ENCODE measurements around the gene RNF150.

Gene RNF150

DNA sequence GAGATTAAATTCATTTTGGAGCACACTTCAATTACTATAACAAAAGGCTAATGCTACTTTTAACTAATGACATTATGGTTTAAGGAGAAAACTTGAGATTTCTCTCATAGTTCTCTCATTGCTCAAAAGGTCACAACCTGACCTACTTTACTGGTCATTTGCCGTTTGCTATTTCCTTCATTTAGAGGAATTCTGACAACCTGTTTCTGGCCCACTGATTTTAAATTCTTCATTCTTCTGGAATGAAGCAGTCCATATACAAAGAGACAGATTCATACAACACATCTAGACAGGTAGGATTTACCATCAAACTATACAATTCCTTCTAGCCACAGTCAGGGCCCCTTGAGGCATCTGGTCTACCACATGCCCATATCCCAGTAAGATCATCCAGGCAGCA lies 14.2 kb downstream of the RNF150 start:
- no peak for TF ChIP-seq TAF1 (IDR thresholded peaks at IDR 0.05; ENCODE audit: borderline replicate concordance, insufficient read depth, low read length)
- no peak for TF ChIP-seq SIN3A (IDR thresholded peaks at IDR 0.05; ENCODE audit: borderline replicate concordance, insufficient read depth, low read length)
- TF ChIP-seq, protein P1, sequence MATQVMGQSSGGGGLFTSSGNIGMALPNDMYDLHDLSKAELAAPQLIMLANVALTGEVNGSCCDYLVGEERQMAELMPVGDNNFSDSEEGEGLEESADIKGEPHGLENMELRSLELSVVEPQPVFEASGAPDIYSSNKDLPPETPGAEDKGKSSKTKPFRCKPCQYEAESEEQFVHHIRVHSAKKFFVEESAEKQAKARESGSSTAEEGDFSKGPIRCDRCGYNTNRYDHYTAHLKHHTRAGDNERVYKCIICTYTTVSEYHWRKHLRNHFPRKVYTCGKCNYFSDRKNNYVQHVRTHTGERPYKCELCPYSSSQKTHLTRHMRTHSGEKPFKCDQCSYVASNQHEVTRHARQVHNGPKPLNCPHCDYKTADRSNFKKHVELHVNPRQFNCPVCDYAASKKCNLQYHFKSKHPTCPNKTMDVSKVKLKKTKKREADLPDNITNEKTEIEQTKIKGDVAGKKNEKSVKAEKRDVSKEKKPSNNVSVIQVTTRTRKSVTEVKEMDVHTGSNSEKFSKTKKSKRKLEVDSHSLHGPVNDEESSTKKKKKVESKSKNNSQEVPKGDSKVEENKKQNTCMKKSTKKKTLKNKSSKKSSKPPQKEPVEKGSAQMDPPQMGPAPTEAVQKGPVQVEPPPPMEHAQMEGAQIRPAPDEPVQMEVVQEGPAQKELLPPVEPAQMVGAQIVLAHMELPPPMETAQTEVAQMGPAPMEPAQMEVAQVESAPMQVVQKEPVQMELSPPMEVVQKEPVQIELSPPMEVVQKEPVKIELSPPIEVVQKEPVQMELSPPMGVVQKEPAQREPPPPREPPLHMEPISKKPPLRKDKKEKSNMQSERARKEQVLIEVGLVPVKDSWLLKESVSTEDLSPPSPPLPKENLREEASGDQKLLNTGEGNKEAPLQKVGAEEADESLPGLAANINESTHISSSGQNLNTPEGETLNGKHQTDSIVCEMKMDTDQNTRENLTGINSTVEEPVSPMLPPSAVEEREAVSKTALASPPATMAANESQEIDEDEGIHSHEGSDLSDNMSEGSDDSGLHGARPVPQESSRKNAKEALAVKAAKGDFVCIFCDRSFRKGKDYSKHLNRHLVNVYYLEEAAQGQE (IDR thresholded peaks at IDR 0.05; ENCODE audit: insufficient read depth in 1 of 2, low read depth in 2 of 2, low read length in 2 of 2): no peak
- TF ChIP-seq FOXP2 (optimal IDR thresholded peaks at IDR 0.05; ENCODE audit: borderline replicate concordance, extremely low read depth, extremely low read length, insufficient read depth): no peak
- no peak for TF ChIP-seq POLR2AphosphoS5 (IDR thresholded peaks at IDR 0.05; ENCODE audit: low read depth, low read length)

DNA sequence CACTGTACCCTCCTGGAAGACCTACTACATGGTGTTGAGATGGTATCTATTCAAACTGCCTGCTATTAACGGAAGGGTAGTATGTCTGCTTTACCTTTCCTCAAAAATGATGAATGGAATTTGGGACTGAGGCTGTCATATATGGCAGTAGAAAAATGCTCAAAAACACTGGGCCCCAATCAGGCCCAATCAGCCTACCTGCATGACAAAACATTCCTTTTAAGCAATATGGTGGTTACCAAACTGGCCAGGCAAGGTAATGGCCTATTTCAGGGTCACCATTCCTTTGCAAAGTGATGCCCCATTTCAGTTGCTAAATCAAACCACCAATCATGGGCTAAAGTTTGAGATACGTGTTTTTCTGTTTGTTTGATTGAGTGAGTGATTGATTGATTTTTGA lies 14.9 kb downstream of the RNF150 start:
- TF ChIP-seq FOXP2 (optimal IDR thresholded peaks at IDR 0.05; ENCODE audit: borderline replicate concordance, extremely low read depth, extremely low read length, insufficient read depth) (no peak), TAF1 (IDR thresholded peaks at IDR 0.05; ENCODE audit: borderline replicate concordance, insufficient read depth, low read length) (no peak), POLR2AphosphoS5 (IDR thresholded peaks at IDR 0.05; ENCODE audit: low read depth, low read length) (no peak), SIN3A (IDR thresholded peaks at IDR 0.05; ENCODE audit: borderline replicate concordance, insufficient read depth, low read length) (no peak)
- TF ChIP-seq, protein P1 (IDR thresholded peaks at IDR 0.05; ENCODE audit: insufficient read depth in 1 of 2, low read depth in 2 of 2, low read length in 2 of 2): no peak

DNA sequence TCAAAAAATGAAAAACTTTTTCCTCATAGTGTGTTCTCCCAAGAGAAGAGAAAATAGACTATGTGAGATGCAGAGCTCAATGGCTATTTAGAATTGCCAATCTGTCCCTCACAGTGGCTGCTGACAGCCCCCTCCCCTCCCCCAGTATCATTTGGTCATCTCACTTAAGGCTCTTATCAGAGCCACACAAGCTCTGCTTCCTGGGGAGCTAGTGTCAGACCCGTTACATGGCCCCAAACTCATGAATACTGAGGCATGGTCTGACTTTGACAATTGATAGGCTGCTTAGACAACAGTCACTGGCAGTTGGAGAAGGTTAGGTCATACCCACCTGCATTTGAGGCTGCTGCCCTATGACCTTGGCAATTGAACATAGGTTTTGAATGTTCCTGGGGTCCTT lies 15.3 kb downstream of the RNF150 start:
- no peak for TF ChIP-seq POLR2AphosphoS5 (IDR thresholded peaks at IDR 0.05; ENCODE audit: low read depth, low read length)
- TF ChIP-seq SIN3A (IDR thresholded peaks at IDR 0.05; ENCODE audit: borderline replicate concordance, insufficient read depth, low read length): no peak
- TF ChIP-seq, protein P1 (IDR thresholded peaks at IDR 0.05; ENCODE audit: insufficient read depth in 1 of 2, low read depth in 2 of 2, low read length in 2 of 2): no peak
- no peak for TF ChIP-seq FOXP2 (optimal IDR thresholded peaks at IDR 0.05; ENCODE audit: borderline replicate concordance, extremely low read depth, extremely low read length, insufficient read depth)
- no peak for TF ChIP-seq TAF1 (IDR thresholded peaks at IDR 0.05; ENCODE audit: borderline replicate concordance, insufficient read depth, low read length)

DNA sequence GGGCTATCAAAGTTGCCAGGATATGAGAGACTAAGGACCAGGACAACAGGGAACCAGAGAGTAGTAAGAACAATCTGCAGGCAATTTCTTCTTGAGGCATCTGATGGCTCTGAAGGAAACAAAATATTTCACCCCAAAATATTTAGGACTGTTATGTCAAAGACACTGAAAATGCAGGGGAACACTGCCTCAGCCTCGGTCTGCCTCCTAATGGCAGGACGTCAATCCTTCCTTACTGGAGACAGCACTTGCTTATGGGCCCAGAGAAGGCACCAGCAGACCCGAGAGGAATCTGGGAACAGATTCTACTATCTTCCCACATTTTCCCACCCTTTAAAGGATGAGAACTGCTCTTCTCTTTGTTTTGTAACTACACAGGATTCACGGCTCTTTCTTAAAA lies 23.3 kb downstream of the RNF150 start:
- no peak for TF ChIP-seq FOXP2 (optimal IDR thresholded peaks at IDR 0.05; ENCODE audit: borderline replicate concordance, extremely low read depth, extremely low read length, insufficient read depth)
- TF ChIP-seq SIN3A (IDR thresholded peaks at IDR 0.05; ENCODE audit: borderline replicate concordance, insufficient read depth, low read length): no peak
- TF ChIP-seq POLR2AphosphoS5 (IDR thresholded peaks at IDR 0.05; ENCODE audit: low read depth, low read length): no peak
- TF ChIP-seq, protein P1 (IDR thresholded peaks at IDR 0.05; ENCODE audit: insufficient read depth in 1 of 2, low read depth in 2 of 2, low read length in 2 of 2): no peak
- TF ChIP-seq TAF1 (IDR thresholded peaks at IDR 0.05; ENCODE audit: borderline replicate concordance, insufficient read depth, low read length): no peak

DNA sequence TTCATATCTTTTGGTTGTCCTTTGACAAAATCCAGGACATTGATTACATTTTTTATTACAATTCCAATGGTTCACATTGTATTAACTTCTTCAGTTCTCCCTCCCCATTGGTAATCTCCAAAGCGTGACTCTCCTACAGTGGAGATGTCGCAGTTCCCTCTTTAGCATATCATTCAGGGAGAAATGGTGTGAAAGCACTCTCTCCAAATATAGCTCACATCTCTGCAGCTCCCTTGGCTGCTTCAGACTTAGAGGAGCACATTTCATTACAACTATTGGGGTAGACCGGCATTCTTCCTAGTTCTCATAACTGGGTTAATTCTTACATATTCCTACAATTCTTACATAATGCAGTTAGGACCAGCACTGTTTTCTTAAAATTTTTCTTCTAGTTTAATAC lies 25.3 kb downstream of the RNF150 start:
- TF ChIP-seq POLR2AphosphoS5 (IDR thresholded peaks at IDR 0.05; ENCODE audit: low read depth, low read length): no peak
- TF ChIP-seq, protein P1 (IDR thresholded peaks at IDR 0.05; ENCODE audit: insufficient read depth in 1 of 2, low read depth in 2 of 2, low read length in 2 of 2): no peak
